Right ventricle myocardium inferior (tissue), 1 donor: ENCODE results near the gene DGKG. TPM values are rescaled to one million over a fixed set of nuclear protein-coding genes. Genes with fewer than 3 reads are reported as not detected.

ENCODE experiments used
- ATAC-seq: fragments of 200-7000 bp; cut with Tn5 transposase; one replicate; pipeline ENCODE4 v1.9.1; 2020; ENCODE audit warnings: mild to moderate bottlenecking, moderate library complexity
- DNase-seq: peaks from one replicate; pipeline ENCODE4 v3.0.0; 2021; ENCODE audit errors: missing footprints
- intact Hi-C: fragments of 100-400 bp; cut with DNase I; formaldehyde crosslinking; loops from one replicate; pipeline ENCODE4 v1.11.0; 2022
- total RNA-seq: library from RNA; stranded (reverse); fragmentation: NEBNext Ultra II Directional; extraction: Animal tissue kit (Norgen Biotek cat#: 25700); gene quantifications from one replicate; pipeline ENCODE4 v1.2.1, GENCODE V29; 2021
- donor health status: DM: no; HTN: yes; CAD: no; lungs with severe emphysema.

The DGKG gene
- total RNA-seq, 1 donor from 2014 or later = 31.1 TPM

DNA sequence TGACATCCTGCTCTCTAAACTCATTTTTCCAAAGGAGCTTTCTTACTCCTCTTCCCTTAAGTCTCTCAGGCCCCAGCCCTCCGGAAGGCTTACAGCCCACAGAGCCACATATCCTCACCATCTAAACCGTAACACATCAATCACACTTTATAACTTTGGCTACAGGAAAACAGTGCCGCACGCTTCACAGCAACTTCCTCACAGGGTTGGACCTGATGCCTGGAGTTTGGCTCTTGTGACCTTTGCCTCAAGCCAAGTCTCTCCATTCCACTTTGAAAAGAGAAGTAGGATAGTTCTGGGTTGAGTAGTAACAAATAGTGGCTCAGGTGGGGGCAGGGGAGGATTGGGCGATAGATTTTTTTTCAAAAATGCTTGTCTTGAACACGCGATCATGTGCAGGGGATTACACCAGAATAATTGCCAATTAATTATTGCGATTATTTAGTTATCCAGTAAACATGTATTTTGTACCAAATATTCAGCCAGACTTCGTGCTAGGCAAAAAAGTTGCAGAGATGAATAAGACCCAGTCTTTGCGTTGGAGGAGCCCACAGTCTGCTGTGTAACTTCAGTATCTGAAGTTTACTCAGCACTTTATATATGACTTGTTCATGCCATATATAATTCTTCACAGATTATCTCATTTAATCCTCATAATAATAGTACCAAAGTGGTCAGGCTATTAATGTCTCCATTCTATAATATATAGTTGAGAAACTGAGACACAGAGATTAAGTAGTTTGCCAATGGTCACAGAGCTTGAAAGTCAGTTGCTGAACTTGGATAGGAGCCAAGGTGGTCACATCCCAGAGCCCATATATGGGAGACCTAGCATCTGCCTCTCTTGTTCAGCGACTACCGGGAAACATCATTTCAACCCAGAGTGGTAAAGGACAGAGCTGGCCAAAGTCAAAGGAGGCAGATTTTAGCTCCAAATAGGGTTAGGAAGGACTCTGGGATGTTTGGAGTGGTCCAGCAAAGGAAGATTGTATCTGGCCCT, 250.8 kb downstream of the DGKG start:
- intact Hi-C loops = no loop called here
- DNase-seq (no peak), ATAC-seq (no peak)

- ATAC-seq (no peak), DNase-seq (peak; percentile 77)
- intact Hi-C loops = loop anchor here (5.0 kb wide), 2 partner anchors 173 to 462 kb away; partner anchors contain the start of genes DNAJB11 and TRA2B
Measured at GRCh38 chr3:186109897-186110803, 251.9 kb downstream of the DGKG start.

- peak; percentile 98 for ATAC-seq
- DNase-seq = peak; percentile 99
- intact Hi-C loops = loop anchor here (5.0 kb wide), 2 partner anchors 172 to 463 kb away; partner anchors contain the start of genes DNAJB11 and TRA2B
Measured at GRCh38 chr3:186108941-186109865, 252.8 kb downstream of the DGKG start, which contains the start of gene ETV5. ETV5 (minus strand) TSS chr3:186109089; CDS start chr3:186105868, 3,221 bp downstream.

- peak; percentile 79 for DNase-seq
- no peak for ATAC-seq
- intact Hi-C loops = loop anchor here (5.0 kb wide), 2 partner anchors 171 to 464 kb away; partner anchors contain the start of genes DNAJB11 and TRA2B
Measured at GRCh38 chr3:186108106-186108940, 253.7 kb downstream of the DGKG start.

DNA sequence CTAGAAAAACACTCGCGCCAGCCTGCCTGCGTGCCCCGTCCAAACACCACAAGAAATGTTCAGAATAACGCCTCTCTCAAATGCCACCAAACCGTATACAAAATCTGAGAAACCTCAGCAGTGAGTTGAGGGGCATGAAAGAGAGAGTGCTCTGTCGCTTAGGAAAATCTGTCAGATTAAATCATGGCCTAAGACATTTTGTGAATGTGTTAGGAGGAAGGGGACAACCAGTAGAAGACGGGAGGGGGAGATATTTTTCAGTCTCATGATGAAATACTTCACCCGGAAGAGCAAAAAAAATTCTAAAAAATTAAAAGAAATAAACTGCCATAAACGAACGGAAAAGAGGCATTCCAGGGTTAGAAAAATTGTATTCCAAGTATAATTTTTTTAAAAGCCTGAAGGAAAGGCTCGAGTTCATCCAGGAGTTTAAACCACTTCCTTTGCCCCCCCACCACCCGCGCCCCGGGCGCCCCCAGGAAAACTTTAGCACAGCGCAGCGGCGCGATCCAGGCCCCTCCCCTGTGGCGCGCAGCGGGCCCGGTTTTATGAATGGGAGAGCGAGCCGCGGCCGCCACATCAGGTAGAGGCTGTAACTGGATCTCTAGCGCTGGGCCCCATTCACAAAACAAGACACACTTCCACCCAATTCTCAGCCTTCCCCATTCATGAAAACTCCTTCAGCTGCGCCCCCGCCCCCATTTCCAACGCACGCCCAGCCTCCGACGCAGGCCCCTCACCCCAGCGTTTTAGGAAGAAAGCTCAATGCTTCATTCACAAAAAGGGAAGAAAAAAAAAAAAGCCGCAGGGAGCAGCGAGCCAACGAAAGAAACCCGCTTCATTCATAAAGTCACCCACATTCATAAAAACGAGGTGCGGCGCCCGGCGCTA, 254.6 kb downstream of the DGKG start:
- DNase-seq = peak; percentile 82
- intact Hi-C loops = loop anchor here (5.0 kb wide), 2 partner anchors 170 to 465 kb away; partner anchors contain the start of genes DNAJB11 and TRA2B

DNA sequence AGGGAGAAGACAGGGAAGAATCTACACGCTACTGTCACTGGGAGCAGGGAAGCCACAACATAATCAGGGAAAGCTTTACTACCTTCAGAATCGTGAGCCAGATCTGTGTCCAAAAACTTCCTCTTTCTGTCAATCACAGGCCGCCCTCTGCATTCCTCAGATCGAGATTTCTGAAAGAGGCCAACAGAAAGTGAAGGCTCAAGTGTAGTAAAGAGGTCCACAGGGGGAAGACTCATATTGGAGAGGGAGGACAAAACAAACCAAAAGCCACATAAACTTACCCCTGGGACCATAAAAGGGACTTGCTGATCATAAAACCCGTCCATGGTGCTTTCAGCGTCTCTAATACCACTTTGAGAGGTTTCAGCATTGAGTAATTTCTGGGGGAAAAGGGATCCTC, 256.5 kb downstream of the DGKG start:
- no peak for DNase-seq
- intact Hi-C loops = loop anchor here (5.0 kb wide), 2 partner anchors 168 to 467 kb away; partner anchors contain the start of genes DNAJB11 and TRA2B
- no peak for ATAC-seq

More for the DNA sequence above, 254.6 kb downstream of the DGKG start:
- peak; percentile 23 for ATAC-seq

DNA sequence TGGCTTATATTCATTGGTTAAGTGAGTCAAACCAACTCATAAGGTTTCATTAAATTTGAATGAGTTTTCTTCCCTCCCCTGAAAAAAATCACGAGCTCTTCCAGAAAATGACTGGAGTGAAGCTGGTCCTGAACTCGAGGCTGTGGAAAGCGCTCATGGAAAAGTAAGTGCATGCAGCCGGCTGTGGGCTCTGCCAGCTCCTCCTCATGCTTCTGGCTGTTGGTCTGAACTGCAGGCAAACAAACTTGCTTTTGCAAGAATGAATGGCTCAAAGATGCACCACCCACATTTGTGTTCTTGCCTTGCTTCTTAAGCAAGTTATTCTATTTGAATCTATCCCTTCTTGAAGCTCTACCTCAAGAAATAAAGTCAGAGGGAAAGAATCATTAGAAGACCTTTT, 259.3 kb downstream of the DGKG start:
- no peak for DNase-seq
- no peak for ATAC-seq
- intact Hi-C loops = no loop called here

GRCh38 chr3:186100398-186100797, 261.6 kb downstream of the DGKG start:
- ATAC-seq (no peak), DNase-seq (no peak)
- intact Hi-C loops = no loop called here

DNA sequence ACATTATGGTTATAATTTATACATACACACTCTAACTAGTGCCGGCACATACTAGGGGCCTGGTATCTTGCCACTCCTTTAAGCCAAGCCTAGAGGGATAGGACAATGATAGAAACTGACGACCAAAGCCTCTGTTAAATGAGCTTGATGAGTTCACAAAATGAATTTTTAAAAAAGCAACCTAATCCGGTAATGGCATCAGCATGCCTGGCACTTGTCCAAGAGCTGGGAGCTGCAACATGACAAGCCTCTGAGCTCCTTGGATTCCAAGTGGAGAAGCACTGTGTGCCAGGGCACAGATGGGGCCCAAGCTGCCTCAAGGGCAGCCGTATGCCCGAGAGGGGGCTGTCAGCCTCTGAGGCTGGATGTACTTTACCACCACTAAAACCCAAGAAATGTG, 262.9 kb downstream of the DGKG start:
- ATAC-seq (no peak), DNase-seq (peak; percentile 75)
- intact Hi-C loops = no loop called here

- DNase-seq (no peak), ATAC-seq (no peak)
- intact Hi-C loops = no loop called here
Measured at GRCh38 chr3:186098740-186099139, 263.3 kb downstream of the DGKG start.

- DNase-seq (peak; percentile 77), ATAC-seq (peak; percentile 91)
- intact Hi-C loops = no loop called here
Measured at GRCh38 chr3:186097663-186098451, 264.2 kb downstream of the DGKG start.

DNA sequence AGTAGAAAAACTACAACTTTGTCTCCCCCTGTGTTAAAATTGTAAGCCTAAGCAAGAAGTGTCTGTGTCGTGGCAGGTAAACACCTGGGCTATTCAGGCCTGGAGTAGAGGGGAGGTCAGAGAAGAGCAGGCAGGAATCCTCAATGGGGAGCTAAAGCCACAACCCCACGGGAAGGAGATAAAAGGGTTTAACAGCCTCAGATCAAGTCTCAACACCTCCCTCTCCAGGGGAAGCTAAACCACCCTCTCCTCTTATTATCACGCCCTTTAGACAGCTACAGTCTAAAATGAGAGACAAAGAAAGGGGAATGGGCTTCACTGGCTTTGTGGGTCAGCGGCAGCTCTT, 264.7 kb downstream of the DGKG start:
- ATAC-seq = no peak
- DNase-seq = no peak
- intact Hi-C loops = no loop called here
